HG02798 (cell line): ENCODE measurements around the gene SREBF2.
A peak's percentile ranks its signal among the peaks of the same experiment; 100 is the strongest.

Source experiments
- ATAC-seq: cut with Tn5 transposase; IDR thresholded peaks from one replicate; pipeline ENCODE4 v1.9.1; 2021; ENCODE audit warnings: mild to moderate bottlenecking; ENCODE audit not compliant: unreplicated experiment, poor library complexity

The SREBF2 gene

GRCh38 chr22:41832553-41833368, at the start of gene SREBF2:
SREBF2 (plus strand) TSS chr22:41833105; CDS start chr22:41833271, 166 bp downstream.
- ATAC-seq, result peak; percentile 87

GRCh38 chr22:41787331-41787730, 45.6 kb upstream of the SREBF2 start:
- no peak for ATAC-seq

- no peak for ATAC-seq
These were observed 39.0 kb upstream of the SREBF2 start for GRCh38 chr22:41793871-41794270.

GRCh38 chr22:41798736-41799135, 34.2 kb upstream of the SREBF2 start:
- no peak for ATAC-seq

- no peak for ATAC-seq
These were observed 33.2 kb upstream of the SREBF2 start for GRCh38 chr22:41799486-41800347.

- peak; percentile 94 for ATAC-seq
These were observed 32.4 kb upstream of the SREBF2 start, which contains the start of gene CCDC134 for GRCh38 chr22:41800348-41801146. CCDC134 (plus strand) TSS chr22:41800679; CDS start chr22:41808891, 8,212 bp downstream.

GRCh38 chr22:41801147-41801819, 31.6 kb upstream of the SREBF2 start:
- ATAC-seq, result no peak

GRCh38 chr22:41801886-41802285, 31.0 kb upstream of the SREBF2 start:
- ATAC-seq, result no peak

GRCh38 chr22:41805639-41806038, 27.3 kb upstream of the SREBF2 start:
- no peak for ATAC-seq

GRCh38 chr22:41808400-41808799, 24.5 kb upstream of the SREBF2 start:
- ATAC-seq, result no peak

- ATAC-seq, result no peak
These were observed 22.9 kb upstream of the SREBF2 start for GRCh38 chr22:41810022-41810421.

- no peak for ATAC-seq
These were observed 19.9 kb upstream of the SREBF2 start for GRCh38 chr22:41812805-41813545.

- no peak for ATAC-seq
These were observed 19.0 kb upstream of the SREBF2 start for GRCh38 chr22:41813726-41814410.

GRCh38 chr22:41815716-41816115, 17.2 kb upstream of the SREBF2 start:
- ATAC-seq, result no peak

GRCh38 chr22:41816241-41816640, 16.7 kb upstream of the SREBF2 start:
- no peak for ATAC-seq

GRCh38 chr22:41816871-41817270, 16.0 kb upstream of the SREBF2 start:
- no peak for ATAC-seq

- no peak for ATAC-seq
These were observed 14.9 kb upstream of the SREBF2 start for GRCh38 chr22:41818011-41818410.

GRCh38 chr22:41818596-41818995, 14.3 kb upstream of the SREBF2 start:
- ATAC-seq, result no peak

GRCh38 chr22:41819257-41819656, 13.6 kb upstream of the SREBF2 start:
- ATAC-seq, result no peak
